Loucy (cell line): ENCODE measurements around the gene SBF2.

Experiments used
- EZH2phosphoT487 ChIP-seq: fragments of 200-600 bp; IDR thresholded peaks from 2 replicates; pipeline ENCODE4 v1.6.1; 2018; ENCODE audit warnings: antibody characterized with exemption, mild to moderate bottlenecking, moderate library complexity, borderline replicate concordance
- TF ChIP-seq, protein P1 (sequence below): fragments of 200-600 bp; sonication (generic); conservative IDR thresholded peaks from 2 replicates; pipeline ENCODE4 v1.5.1; 2014; ENCODE audit warnings: mild to moderate bottlenecking, antibody characterized with exemption, low read length

DNA sequence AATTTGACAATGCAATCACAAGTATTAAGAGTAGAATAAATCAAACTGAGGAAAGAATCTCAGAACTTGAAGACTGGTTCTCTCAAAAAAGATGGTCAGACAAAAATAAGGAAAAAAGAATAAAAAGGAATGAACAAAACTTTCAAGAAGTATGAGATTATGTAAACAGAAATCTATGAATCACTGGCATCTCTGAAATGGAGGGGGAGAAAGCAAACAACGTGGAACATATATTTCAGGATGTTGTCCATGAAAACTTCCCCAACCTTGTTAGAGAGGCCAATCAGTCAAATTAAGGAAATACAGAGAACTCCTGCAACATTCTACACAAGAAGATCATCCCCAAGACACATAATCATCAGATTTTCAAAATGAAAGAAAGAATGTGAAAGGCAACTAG is 235.7 kb downstream of the SBF2 start:
- TF ChIP-seq, protein P1, sequence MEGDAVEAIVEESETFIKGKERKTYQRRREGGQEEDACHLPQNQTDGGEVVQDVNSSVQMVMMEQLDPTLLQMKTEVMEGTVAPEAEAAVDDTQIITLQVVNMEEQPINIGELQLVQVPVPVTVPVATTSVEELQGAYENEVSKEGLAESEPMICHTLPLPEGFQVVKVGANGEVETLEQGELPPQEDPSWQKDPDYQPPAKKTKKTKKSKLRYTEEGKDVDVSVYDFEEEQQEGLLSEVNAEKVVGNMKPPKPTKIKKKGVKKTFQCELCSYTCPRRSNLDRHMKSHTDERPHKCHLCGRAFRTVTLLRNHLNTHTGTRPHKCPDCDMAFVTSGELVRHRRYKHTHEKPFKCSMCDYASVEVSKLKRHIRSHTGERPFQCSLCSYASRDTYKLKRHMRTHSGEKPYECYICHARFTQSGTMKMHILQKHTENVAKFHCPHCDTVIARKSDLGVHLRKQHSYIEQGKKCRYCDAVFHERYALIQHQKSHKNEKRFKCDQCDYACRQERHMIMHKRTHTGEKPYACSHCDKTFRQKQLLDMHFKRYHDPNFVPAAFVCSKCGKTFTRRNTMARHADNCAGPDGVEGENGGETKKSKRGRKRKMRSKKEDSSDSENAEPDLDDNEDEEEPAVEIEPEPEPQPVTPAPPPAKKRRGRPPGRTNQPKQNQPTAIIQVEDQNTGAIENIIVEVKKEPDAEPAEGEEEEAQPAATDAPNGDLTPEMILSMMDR, result no peak
- no peak for TF ChIP-seq EZH2phosphoT487
